Neutrophil (primary cell): ENCODE results near the gene TWIST2.

Experiments
- H3K27ac ChIP-seq: fragments of 200-600 bp; sonication (generic); 2 replicates; pipeline ENCODE4 v1.5.1; 2016; ENCODE audit warnings: mild to moderate bottlenecking, moderate library complexity
- H3K27me3 ChIP-seq: fragments of 200-600 bp; sonication (generic); 2 replicates; pipeline ENCODE4 v1.6.0; 2016; ENCODE audit warnings: mild to moderate bottlenecking
- H3K36me3 ChIP-seq: fragments of 200-600 bp; sonication (generic); 2 replicates; pipeline ENCODE4 v1.5.1; 2017
- H3K4me1 ChIP-seq, 2 experiments: fragments of 200-600 bp in 1 of 2; sonication (generic) in 1 of 2; 1 replicate in 1 of 2; 2 replicates in 1 of 2; pipeline versions ENCODE4 v1.5.1 to v1.6.1; 2013 to 2016; ENCODE audit warnings: low read depth in 1 of 2, low read length in 1 of 2, mild to moderate bottlenecking in 1 of 2, moderate library complexity in 1 of 2; ENCODE audit not compliant: control insufficient read depth in 1 of 2, insufficient read depth in 1 of 2
- H3K4me3 ChIP-seq, 2 experiments: fragments of 200-600 bp in 1 of 2; sonication (generic) in 1 of 2; 1 replicate in 1 of 2; 2 replicates in 1 of 2; pipeline ENCODE4 v1.5.1; 2013 to 2016; ENCODE audit warnings: low read depth in 1 of 2, low read length in 1 of 2, mild to moderate bottlenecking in 1 of 2, moderate library complexity in 1 of 2
- H3K9me3 ChIP-seq: fragments of 200-600 bp; sonication (generic); 2 replicates; pipeline ENCODE4 v1.5.1; 2016
- CTCF ChIP-seq: fragments of 200-600 bp; sonication (generic); IDR thresholded peaks from 2 replicates; pipeline ENCODE4 v1.5.1; 2016; ENCODE audit warnings: antibody characterized with exemption

TWIST2 gene

GRCh38 chr2:238853721-238854120, 5.8 kb downstream of the TWIST2 start:
- no peak overlapping the region for H3K4me3 ChIP-seq
- no peak overlapping the region for H3K27ac ChIP-seq
- H3K36me3 ChIP-seq, result no peaks in the 10 kb centered on the region
- peaks cover 10% of the 10 kb centered on the region for H3K9me3 ChIP-seq
- peaks cover 73% of the 10 kb centered on the region for H3K27me3 ChIP-seq
- peaks cover 25 to 33% of the 10 kb centered on the region in 2 experiments for H3K4me1 ChIP-seq
- no peak for TF ChIP-seq CTCF

DNA sequence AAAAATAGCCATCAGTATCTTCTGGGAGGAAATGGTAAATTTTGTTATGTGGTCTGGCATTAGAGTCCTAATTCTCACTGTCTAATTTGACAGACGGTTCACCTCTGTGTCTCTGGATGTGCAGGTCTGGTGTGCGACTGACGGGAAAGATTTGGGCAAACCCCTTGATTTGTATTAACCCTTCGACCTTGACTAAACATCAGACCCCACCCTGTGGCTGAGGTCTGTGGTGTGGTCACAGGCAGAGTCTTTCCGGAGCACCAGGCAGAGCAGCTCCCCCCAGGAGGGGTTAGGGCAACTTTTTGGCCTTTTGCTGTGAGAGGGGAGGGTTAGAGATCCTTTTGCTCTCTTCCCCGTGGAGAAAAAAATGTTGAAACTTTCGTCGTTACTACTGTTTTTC, 6.4 kb downstream of the TWIST2 start:
- Histone ChIP-seq H3K27ac (no peak overlapping the region), H3K9me3 (peaks cover 10% of the 10 kb centered on the region), H3K4me1 (peaks cover 21 to 28% of the 10 kb centered on the region in 2 experiments), H3K36me3 (no peaks in the 10 kb centered on the region), H3K27me3 (peaks cover 68% of the 10 kb centered on the region), H3K4me3 (no peak overlapping the region)
- no peak for TF ChIP-seq CTCF

DNA sequence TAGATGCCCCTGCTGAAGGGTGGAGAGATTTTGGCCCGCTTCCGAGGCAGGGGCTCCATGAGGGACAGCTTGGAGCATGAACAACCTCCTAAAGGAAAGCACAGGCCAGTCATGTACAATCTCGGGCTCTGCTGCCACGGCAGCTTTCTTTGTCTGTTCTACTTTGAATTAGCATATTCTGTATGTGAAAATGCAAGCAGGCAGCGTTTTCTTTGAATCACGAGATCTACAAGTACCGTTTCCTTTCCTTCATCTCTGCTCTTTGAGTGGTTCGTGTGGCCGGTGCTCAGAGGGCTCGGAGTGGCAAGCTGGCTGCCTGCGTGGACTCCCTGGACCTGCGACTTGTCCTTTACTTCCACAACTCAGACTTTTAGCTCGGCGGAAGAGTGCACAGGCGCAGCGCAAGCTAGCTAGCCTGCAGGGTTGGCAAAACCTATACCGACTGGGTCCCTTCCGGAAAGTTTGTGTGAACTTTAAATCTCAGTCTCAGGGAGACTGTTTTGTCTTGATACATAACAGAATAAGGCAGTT, 6.9 kb downstream of the TWIST2 start:
- Histone ChIP-seq H3K4me1 (peaks cover 18 to 24% of the 10 kb centered on the region in 2 experiments), H3K36me3 (no peaks in the 10 kb centered on the region), H3K4me3 (no peak overlapping the region), H3K9me3 (peaks cover 10% of the 10 kb centered on the region), H3K27me3 (peaks cover 62% of the 10 kb centered on the region), H3K27ac (no peak overlapping the region)
- TF ChIP-seq CTCF, result no peak

- peaks cover 60% of the 10 kb centered on the region for H3K27me3 ChIP-seq
- H3K4me1 ChIP-seq, result peaks cover 18 to 24% of the 10 kb centered on the region in 2 experiments
- no peak overlapping the region for H3K27ac ChIP-seq
- H3K4me3 ChIP-seq, result no peak overlapping the region
- no peak for TF ChIP-seq CTCF
- H3K9me3 ChIP-seq, result peaks cover 10% of the 10 kb centered on the region
- H3K36me3 ChIP-seq, result no peaks in the 10 kb centered on the region
These were observed 7.4 kb downstream of the TWIST2 start for GRCh38 chr2:238855299-238855698.

DNA sequence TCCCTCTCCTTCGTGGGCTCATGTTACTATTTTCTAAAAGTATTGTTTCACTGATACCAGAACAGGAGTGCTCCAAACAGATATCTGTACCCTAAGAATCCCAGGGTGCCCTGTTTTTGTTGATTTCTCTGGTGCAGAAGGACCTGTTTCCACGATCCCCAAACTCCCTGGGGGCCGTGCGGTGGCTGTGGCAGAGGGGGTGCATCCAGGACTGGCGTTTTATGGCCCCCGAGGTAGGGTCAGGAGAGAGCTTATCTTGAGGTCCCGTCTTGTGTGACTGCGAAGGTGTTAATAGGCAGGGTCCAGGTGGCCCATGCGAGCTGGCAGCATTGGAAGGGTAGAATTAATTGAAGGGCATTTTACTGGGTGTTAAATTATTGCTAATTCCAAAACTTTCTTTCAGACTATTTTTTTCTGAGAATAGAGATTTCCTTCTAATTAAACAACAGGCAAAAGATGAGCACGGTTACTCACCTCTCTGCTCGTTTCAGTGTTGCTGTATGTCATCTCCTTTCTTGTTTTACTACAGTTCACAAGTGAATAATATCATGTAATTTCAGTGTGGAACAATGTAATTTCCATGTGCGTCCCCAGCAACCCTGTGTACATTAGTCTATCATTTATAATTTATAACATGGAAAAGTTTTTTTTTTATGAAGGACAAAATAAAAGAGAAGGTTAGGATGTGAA, 8.2 kb downstream of the TWIST2 start:
- Histone ChIP-seq H3K36me3 (no peaks in the 10 kb centered on the region), H3K4me1 (peaks cover 18 to 24% of the 10 kb centered on the region in 2 experiments), H3K4me3 (no peak overlapping the region), H3K9me3 (peaks cover 10% of the 10 kb centered on the region), H3K27me3 (peaks cover 60% of the 10 kb centered on the region), H3K27ac (no peak overlapping the region)
- TF ChIP-seq CTCF, result no peak
